Lower leg skin (tissue), 4 donors: ENCODE data around the gene ARHGAP15. TPM values are rescaled to one million over a fixed set of nuclear protein-coding genes. Genes with fewer than 3 reads are reported as not detected.
"Not testable (repeated sequence)": the region's sequence is repeated elsewhere in the genome, so short reads cannot be mapped to it uniquely, and the experiment has no call there.

ENCODE experiments used
- DNase-seq, 2 donors: peaks; one replicate each; pipeline ENCODE4 v3.0.0-alpha.2; 2019; ENCODE audit warnings: low spot score in 2 of 2
- H3K4me3 ChIP-seq: fragments of 200-600 bp; sonication (generic); 2 replicates; pipeline ENCODE4 v1.5.1; 2017; ENCODE audit warnings: mild to moderate bottlenecking, low read depth; ENCODE audit not compliant: poor library complexity, severe bottlenecking
- POLR2A ChIP-seq, 2 donors: fragments of 450-650 bp; IDR thresholded peaks; one replicate each; pipeline ENCODE4 v1.6.1; 2016 to 2017; ENCODE audit warnings: antibody characterized with exemption in 2 of 2, mild to moderate bottlenecking in 1 of 2, moderate library complexity in 1 of 2
- WGBS, 2 donors: methylation state at CpG; one replicate each; pipeline ENCODE4 v1.1.5; 2018; 5-methylcytosine and 5-hydroxymethylcytosine counted together
- intact Hi-C: fragments of 100-400 bp; cut with DNase I; formaldehyde crosslinking; loops from one replicate; pipeline ENCODE4 v1.15.0; 2023; ENCODE audit warnings: low total_unique reads
- total RNA-seq, 4 donors: library from RNA; depleted of rRNA; stranded (reverse); fragments of >200 nt; gene quantifications; one replicate each; pipeline ENCODE4 v1.1.0, GENCODE V29; 2016
- TF ChIP-seq, protein P1 (sequence below), 3 donors: fragments of 450-650 bp; IDR thresholded peaks; one replicate each; pipeline ENCODE4 v1.5.1; 2016; ENCODE audit warnings: antibody characterized with exemption in 3 of 3, mild to moderate bottlenecking in 3 of 3, moderate library complexity in 2 of 3

The ARHGAP15 gene
- total RNA-seq, 4 donors from 2014 or later = 1.1 to 4.6 (median 2.4) TPM

DNA sequence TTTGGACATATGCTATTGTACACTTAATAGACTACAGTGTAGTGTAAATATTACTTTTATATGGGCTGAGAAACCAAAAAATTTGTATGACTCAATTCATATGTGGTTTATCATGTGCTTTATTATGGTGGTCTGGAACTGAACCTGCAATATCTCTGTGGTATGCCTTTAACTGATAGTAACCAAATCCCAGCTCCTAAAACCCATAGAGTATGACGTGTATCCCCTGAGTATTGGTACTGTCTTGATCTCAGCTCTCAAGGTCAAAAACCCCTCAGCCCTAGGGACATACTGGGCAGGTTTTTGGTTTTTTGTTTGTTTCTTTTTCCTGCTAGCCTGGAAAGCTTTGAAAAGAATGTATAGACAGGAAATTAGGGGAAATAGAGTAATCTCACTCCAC, 42.2 kb upstream of the ARHGAP15 start:
- intact Hi-C loops = no loop called here
- WGBS, 2 donors = 54 to 58% methylated on average over 1 of the region's 1 CpG
- TF ChIP-seq, protein P1, sequence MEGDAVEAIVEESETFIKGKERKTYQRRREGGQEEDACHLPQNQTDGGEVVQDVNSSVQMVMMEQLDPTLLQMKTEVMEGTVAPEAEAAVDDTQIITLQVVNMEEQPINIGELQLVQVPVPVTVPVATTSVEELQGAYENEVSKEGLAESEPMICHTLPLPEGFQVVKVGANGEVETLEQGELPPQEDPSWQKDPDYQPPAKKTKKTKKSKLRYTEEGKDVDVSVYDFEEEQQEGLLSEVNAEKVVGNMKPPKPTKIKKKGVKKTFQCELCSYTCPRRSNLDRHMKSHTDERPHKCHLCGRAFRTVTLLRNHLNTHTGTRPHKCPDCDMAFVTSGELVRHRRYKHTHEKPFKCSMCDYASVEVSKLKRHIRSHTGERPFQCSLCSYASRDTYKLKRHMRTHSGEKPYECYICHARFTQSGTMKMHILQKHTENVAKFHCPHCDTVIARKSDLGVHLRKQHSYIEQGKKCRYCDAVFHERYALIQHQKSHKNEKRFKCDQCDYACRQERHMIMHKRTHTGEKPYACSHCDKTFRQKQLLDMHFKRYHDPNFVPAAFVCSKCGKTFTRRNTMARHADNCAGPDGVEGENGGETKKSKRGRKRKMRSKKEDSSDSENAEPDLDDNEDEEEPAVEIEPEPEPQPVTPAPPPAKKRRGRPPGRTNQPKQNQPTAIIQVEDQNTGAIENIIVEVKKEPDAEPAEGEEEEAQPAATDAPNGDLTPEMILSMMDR (IDR thresholded peaks at IDR 0.05) = no peak
- TF ChIP-seq POLR2A (IDR thresholded peaks at IDR 0.05) = no peak
- DNase-seq = no peak
- H3K4me3 ChIP-seq = no peak overlapping the region

DNA sequence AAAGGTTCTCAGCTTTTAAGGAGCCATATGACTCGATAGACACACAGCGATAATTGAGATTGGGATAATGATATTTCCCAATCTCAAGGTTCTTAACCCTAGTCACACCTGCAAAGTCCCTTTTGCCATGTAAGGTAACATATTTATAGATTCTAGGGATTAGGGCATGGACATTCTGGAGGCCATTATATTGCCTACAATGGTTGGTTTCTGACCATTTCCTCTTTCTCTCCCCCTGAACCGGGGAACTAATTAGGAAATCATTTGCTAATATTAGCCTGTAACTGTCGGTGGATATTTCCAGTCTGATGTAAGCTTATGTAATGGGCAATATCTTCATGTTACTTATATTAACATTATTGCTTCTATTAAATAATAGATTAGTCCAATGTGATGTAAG, 40.8 kb upstream of the ARHGAP15 start:
- TF ChIP-seq, protein P1 (IDR thresholded peaks at IDR 0.05) = no peak
- no peak for TF ChIP-seq POLR2A (IDR thresholded peaks at IDR 0.05)
- intact Hi-C loops = no loop called here
- no peak overlapping the region for H3K4me3 ChIP-seq
- DNase-seq = no peak
- 82 to 87% methylated on average over 4 of the region's 4 CpGs for WGBS, 2 donors

DNA sequence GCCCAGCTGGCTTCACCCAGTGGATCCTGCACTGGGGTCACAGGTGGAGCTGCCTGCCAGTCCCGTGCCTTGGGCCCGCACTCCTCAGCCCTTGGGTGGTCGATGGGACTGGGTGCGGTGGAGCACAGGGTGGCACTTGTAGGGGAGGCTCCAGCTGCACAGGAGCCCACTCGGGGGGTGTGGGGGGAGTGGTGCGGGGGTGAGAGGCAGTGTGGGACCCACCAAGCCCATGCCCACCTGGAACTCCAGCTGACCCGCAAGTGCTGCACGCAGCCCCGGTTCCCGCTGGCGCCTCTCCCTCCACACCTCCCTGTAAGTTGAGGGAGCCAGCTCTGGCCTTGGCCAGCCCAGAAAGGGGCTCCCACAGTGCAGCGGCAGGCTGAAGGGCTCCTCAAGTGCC, 39.7 kb upstream of the ARHGAP15 start:
- 95 to 100% methylated on average over 3 to 11 of the region's 12 CpGs for WGBS, 2 donors
- DNase-seq, H3K4me3 ChIP-seq, intact Hi-C loops: not testable (repeated sequence)

DNA sequence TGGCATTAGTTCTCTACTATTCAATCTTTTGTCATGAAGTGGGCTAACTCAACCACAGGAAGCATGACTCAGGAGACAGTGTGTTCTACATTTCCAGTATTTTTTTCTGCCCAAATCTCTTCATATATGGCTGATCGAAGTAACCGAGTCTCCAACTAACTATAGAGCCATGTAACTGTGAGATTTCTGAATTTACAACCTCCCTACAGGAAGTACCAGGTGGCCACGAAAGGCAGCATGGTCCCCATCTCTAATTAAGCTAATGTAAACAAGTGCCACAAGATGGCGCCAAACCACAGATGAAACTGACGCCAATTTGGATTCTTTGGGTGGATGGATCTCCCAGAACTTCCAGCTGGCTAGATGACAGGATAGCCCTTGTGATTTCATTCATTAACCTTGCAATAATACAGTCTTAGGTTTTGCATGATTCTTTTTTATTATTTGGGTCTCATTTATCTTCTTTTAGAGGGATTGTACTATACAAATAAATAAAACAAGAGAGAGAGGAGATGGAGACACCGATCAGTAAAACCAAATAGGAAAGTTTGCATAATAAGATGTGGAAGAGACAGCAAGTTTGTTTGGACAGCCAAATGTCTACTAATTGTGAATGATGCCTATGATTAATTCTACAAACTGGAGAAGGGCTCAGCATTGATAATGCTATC, 18.3 kb upstream of the ARHGAP15 start:
- TF ChIP-seq POLR2A (IDR thresholded peaks at IDR 0.05) = no peak
- TF ChIP-seq, protein P1 (IDR thresholded peaks at IDR 0.05) = no peak
- WGBS, 2 donors = 24% methylated on average over 6 of the region's 6 CpGs
- DNase-seq = peak in 1 of 2 donors; percentile 51
- no peak overlapping the region for H3K4me3 ChIP-seq
- intact Hi-C loops = no loop called here

DNA sequence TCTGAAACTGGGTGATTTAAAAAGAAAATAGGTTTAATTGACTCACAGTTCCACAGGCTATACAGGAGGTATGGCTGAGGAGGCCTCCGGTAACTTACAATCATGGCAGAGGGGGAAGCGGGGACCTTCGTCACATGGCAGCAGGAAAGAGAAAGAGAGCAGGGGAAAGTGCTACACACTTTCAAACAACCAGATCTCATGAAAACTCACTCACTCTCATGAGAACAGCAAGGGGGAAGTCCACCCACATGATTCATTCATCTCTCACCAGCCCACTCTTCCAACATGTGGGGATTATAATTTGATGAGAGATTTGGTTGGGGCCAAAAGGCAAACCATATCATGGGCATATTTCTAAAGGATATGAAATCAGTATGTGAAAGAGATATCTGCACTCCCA, 12.0 kb upstream of the ARHGAP15 start:
- H3K4me3 ChIP-seq = no peak overlapping the region
- DNase-seq = no peak
- TF ChIP-seq POLR2A (IDR thresholded peaks at IDR 0.05) = no peak
- TF ChIP-seq, protein P1 (IDR thresholded peaks at IDR 0.05) = no peak
- intact Hi-C loops = no loop called here
- WGBS, 2 donors = 96 to 99% methylated on average over 3 of the region's 3 CpGs

DNA sequence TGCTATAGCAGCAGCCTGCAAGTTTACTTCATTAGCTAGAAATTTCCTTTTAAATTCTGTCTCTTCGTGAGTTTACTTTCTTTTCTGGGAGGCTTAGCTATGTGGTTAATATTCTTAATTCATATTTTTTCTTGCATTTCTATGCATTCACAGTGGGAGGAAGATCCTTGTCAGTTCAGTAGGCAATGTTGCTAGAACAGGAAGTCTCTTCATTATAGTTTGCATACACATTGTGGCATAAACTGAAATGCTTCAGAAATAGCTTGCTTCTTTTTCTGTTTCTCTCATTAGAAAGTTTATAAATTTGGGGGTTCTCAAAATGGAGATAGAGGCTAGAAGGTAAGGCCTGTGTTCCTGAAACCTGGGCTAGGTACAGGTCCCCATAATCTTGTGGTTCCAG, 8.1 kb upstream of the ARHGAP15 start:
- WGBS, 2 donors = 53 to 59% methylated on average over 1 of the region's 1 CpG
- intact Hi-C loops = no loop called here
- TF ChIP-seq, protein P1 (IDR thresholded peaks at IDR 0.05) = no peak
- TF ChIP-seq POLR2A (IDR thresholded peaks at IDR 0.05) = no peak
- no peak for DNase-seq
- H3K4me3 ChIP-seq = no peak overlapping the region
